ENCODE data around the gene NAP1L5.

DNA sequence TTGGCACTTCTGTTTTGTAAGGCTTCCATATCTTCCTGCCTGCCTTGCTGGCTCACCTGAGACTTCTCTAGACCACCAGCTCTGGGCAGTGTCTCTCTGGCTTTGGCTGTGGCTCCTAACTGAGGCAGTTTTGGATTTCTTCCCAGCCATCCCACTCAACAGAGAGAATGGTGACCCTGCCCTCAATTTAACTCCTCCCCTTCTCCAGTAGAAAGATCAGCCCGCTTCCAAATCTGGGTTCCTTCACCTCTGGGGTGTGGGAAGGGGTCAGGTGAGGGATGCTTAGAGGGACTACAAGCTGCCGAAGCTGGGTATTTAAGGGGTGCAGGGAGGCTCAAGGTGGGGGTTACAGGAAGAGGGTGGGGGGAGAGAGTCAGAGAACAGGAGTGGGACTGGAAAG is 23.7 kb downstream of the NAP1L5 start:
- TF ChIP-seq MAFK (IDR thresholded peaks at IDR 0.05; ENCODE audit: partially characterized antibody): no peak
- no peak for TF ChIP-seq SMC3 (IDR thresholded peaks at IDR 0.05)
- TF ChIP-seq CEBPB (IDR thresholded peaks at IDR 0.05): no peak
- TF ChIP-seq CTCF (IDR thresholded peaks at IDR 0.05): no peak
- TF ChIP-seq CHD2 (IDR thresholded peaks at IDR 0.05; ENCODE audit: low read length, partially characterized antibody): no peak
- TF ChIP-seq EP300 (IDR thresholded peaks at IDR 0.05): no peak
- TF ChIP-seq JUN (IDR thresholded peaks at IDR 0.05): no peak
- no peak for TF ChIP-seq POLR2A (IDR thresholded peaks at IDR 0.05; ENCODE audit: low read length)
- no peak for TF ChIP-seq E2F6 (IDR thresholded peaks at IDR 0.05; ENCODE audit: borderline replicate concordance, low read depth)
- TF ChIP-seq KDM1A (IDR thresholded peaks at IDR 0.05; ENCODE audit: low read depth): no peak
- TF ChIP-seq RFX5 (IDR thresholded peaks at IDR 0.05): no peak
- TF ChIP-seq REST (IDR thresholded peaks at IDR 0.05): no peak
- TF ChIP-seq, protein P1, sequence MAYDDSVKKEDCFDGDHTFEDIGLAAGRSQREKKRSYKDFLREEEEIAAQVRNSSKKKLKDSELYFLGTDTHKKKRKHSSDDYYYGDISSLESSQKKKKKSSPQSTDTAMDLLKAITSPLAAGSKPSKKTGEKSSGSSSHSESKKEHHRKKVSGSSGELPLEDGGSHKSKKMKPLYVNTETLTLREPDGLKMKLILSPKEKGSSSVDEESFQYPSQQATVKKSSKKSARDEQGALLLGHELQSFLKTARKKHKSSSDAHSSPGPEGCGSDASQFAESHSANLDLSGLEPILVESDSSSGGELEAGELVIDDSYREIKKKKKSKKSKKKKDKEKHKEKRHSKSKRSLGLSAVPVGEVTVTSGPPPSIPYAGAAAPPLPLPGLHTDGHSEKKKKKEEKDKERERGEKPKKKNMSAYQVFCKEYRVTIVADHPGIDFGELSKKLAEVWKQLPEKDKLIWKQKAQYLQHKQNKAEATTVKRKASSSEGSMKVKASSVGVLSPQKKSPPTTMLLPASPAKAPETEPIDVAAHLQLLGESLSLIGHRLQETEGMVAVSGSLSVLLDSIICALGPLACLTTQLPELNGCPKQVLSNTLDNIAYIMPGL (CRISPR knock-in tag; IDR thresholded peaks at IDR 0.05; ENCODE audit: borderline replicate concordance): no peak

All from A549 (cell line).